Cardiac fibroblast (primary cell): Measurements from ENCODE around the gene PLA2G5.

Experiments
- DNase-seq, 2 donors: peaks; one replicate each; pipeline versions ENCODE4 v3.0.0 to v3.0.0-alpha.2; 2010; ENCODE audit warnings: low read depth in 2 of 2
- H3K4me3 ChIP-seq, 2 donors: replicated peaks in 1 of 2; 1 replicate in 1 of 2; 2 replicates in 1 of 2; pipeline ENCODE4 v1.5.1; 2011; ENCODE audit warnings: low read depth in 2 of 2, low read length in 2 of 2, mild to moderate bottlenecking in 2 of 2, moderate library complexity in 1 of 2
- TF ChIP-seq, protein P1 (sequence below): IDR thresholded peaks from one replicate; pipeline ENCODE4 v1.5.1; 2011; ENCODE audit warnings: low read depth, mild to moderate bottlenecking, low read length, inconsistent platforms

The PLA2G5 gene

DNA sequence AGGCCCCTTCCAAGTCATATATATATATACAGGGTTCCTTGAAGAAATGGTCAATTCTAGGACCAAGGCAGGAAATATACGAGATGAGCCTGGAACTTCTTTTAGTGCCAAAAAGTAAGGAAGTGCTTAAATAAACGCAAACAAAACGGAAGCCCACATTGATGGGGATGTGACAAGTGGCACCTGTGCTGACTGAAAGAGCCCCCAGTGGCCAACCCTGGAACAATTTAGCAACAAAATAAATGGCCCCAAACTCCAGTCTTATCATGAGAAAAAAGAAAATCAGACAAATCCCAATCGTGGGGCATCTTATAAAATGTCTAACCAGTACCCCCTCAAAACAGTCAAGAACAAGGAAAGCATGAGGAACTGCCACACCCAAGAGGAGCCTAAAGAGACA is 17.7 kb downstream of the PLA2G5 start:
- no peak for DNase-seq
- H3K4me3 ChIP-seq: no peak overlapping the region
- TF ChIP-seq, protein P1, sequence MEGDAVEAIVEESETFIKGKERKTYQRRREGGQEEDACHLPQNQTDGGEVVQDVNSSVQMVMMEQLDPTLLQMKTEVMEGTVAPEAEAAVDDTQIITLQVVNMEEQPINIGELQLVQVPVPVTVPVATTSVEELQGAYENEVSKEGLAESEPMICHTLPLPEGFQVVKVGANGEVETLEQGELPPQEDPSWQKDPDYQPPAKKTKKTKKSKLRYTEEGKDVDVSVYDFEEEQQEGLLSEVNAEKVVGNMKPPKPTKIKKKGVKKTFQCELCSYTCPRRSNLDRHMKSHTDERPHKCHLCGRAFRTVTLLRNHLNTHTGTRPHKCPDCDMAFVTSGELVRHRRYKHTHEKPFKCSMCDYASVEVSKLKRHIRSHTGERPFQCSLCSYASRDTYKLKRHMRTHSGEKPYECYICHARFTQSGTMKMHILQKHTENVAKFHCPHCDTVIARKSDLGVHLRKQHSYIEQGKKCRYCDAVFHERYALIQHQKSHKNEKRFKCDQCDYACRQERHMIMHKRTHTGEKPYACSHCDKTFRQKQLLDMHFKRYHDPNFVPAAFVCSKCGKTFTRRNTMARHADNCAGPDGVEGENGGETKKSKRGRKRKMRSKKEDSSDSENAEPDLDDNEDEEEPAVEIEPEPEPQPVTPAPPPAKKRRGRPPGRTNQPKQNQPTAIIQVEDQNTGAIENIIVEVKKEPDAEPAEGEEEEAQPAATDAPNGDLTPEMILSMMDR: no peak

DNA sequence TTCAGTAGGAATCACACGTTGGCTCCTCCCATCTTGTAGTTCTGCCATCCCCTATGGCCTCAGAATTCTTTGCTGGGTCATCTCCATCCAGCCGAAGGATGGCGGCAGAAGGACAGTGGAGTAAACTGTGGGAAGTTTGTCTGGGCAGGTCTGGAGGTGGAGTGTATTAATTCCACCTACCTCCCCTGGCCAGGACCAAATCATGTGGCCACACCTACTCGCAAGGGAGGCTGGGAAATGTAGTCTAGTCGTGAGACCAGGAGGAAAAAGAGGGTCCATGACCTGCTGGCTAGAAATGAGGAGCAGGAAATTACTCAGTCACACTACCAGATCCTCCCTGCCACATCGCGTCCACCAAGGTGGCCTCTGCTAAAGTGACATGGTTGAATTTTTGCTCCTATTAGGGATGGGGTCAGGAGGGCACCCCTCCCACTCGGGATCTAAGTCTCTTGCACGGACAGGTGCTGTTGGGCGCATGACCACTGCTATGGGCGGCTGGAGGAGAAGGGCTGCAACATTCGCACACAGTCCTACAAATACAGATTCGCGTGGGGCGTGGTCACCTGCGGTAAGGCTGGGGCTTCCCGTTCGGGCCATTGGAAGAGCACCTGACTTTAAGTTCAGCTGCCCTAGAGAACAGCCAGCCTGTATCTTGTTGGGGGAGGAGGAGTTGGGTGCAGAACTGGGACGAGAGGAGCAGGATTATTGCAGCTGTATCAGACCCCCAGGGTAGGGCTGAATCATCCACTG is 19.5 kb downstream of the PLA2G5 start:
- DNase-seq: no peak
- H3K4me3 ChIP-seq: no peak overlapping the region
- TF ChIP-seq, protein P1: no peak

DNA sequence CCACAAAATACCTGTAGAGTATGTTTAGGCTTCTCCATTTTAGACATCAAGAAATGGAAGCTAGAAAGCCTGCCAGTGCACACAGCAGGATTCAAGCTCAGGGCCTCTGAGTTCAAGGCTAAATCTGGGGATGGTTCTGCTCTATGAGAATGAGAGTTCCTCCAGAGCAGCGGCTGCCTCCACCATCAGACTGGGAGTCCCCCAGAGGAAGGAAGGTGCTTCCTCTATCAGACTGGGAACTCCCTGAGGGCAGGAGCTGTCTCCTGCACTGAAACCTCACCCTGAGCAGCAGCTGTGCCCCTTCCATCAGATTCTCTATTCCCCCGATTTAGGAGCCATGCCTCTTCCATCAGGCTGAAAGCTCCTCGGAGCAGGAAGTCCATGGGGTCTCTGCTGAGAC is 20.1 kb downstream of the PLA2G5 start:
- DNase-seq: no peak
- no peak overlapping the region for H3K4me3 ChIP-seq
- TF ChIP-seq, protein P1: no peak

DNA sequence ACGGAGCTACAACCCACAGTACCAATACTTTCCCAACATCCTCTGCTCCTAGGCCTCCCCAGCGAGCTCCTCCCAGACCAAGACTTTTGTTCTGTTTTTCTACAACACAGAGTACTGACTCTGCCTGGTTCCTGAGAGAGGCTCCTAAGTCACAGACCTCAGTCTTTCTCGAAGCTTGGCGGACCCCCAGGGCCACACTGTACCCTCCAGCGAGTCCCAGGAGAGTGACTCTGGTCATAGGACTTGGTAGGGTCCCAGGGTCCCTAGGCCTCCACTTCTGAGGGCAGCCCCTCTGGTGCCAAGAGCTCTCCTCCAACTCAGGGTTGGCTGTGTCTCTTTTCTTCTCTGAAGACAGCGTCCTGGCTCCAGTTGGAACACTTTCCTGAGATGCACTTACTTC is 20.6 kb downstream of the PLA2G5 start:
- TF ChIP-seq, protein P1: no peak
- H3K4me3 ChIP-seq: no peak overlapping the region
- no peak for DNase-seq

DNA sequence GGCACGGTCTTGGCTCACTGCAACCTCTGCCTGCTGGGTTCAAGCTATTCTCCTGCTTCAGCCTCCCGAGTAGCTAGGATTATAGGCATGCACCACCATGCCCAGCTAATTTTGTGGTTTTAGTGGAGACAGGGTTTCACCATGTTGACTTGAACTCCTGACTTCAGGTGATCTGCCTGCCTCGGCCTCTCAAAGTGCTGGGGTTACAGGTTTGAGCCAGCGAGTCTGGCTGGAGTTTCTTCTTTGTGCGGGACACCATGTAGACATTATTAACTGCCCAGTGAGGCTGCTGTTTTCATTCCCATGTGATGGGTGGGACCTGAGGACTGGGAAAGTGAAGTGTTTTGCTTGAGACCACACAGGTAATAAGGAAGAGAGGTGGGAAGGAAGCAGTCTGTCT is 23.3 kb downstream of the PLA2G5 start:
- H3K4me3 ChIP-seq: no peak overlapping the region
- TF ChIP-seq, protein P1: no peak
- DNase-seq: no peak

DNA sequence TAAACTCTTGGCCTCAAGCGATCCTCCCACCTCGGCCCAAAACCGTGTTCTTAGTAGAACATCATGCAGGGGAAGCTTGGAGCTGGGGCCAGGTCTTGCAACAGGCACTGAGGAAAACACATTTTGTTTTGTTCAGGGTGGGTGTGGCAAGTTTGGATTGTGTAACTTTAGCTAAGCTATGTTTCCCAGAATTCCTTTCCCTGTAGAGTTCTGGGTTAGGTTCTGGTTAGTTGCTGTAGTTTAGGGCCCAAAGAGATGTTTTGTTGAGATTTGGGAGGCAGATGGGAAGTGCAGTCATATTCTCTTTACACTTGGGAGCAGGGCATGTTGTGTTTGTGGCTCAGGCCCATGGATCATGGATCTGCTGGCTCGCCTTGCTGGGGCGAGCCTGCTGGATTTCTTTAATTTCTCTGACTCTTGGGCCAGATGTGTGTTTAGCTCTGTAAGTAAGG is 24.0 kb downstream of the PLA2G5 start:
- H3K4me3 ChIP-seq: no peak overlapping the region
- peak; percentile 34 to 75 for DNase-seq
- TF ChIP-seq, protein P1: no peak
